NCI-H82 (cell line): ENCODE results near the gene TMEM203.
"Not testable (repeated sequence)": the region's sequence is repeated elsewhere in the genome, so short reads cannot be mapped to it uniquely, and the experiment has no call there.

ENCODE experiments used
- DNase-seq: peaks from one replicate; lab custom pipeline; 2025; lab: John Stamatoyannopoulos, UW

The TMEM203 gene

GRCh38 chr9:137241490-137242268 is 36.2 kb upstream of the TMEM203 start:
- peak; percentile 94 for DNase-seq

GRCh38 chr9:137240841-137241489 is 35.5 kb upstream of the TMEM203 start, which contains the start of gene TUBB4B:
Gene TUBB4B (plus strand): TSS chr9:137241287. CDS start chr9:137241361, 74 bp downstream.
- peak; percentile 100 for DNase-seq

- DNase-seq, result peak; percentile 71
Measured at GRCh38 chr9:137240318-137240840, 34.9 kb upstream of the TMEM203 start.

DNA sequence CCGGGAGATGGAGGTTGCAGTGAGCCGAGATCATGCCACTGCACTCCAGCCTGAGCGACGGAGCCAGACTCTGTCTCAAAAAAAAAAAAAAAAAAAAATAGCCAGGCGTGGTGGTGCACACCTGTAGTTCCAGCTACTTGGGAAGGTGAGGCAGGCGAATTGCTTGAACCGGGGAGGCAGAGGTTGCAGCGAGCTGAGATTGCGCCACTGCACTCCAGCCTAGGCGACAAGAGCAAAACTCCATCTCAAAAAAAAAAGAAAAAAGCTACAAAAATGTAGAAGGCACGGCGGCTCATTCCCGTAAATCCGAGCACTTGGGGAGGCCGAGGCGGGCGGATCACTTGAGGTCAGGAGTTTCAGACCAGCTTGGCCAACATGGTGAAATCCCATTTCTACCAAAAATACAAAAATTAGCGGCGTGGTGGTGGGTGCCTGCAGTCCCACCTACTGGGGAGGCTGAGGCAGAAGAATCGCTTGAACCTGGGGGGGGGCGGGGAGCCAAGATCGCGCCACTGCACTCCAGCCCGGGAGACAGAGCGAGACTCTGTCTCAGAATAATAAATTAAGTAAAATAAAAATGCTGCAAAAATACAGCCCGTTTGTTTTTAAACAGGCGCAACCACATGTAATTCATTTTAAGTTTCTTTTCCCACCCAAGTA is 34.2 kb upstream of the TMEM203 start:
- not testable (repeated sequence) for DNase-seq

- peak; percentile 48 for DNase-seq
Measured at GRCh38 chr9:137237759-137238726, 32.6 kb upstream of the TMEM203 start.

DNA sequence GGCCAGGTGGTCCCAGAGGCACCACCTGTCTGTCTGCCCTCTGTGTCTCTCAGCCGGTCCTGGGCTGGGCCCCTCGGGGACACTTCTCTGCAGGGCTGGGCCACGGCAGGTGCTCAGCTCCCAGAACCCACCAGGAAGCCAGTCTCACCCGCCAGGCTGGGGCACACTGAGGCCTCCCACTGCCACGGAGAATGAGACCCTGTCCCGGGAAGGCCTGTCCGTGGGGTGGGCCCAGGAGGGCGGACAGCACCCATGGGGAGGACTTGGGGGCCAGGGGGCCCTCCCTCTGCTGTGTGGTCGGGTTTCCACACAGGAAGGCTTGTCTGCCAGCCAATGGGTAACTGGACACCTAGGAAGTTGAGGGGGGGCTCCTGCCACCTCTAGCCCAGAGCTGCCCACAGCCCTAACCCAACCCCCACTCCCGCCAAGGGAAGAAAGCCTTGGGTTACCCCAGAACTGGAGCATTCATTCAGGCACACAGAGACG is 31.5 kb upstream of the TMEM203 start:
- no peak for DNase-seq

- peak; percentile 95 for DNase-seq
Measured at GRCh38 chr9:137236238-137236935, 30.9 kb upstream of the TMEM203 start.

DNA sequence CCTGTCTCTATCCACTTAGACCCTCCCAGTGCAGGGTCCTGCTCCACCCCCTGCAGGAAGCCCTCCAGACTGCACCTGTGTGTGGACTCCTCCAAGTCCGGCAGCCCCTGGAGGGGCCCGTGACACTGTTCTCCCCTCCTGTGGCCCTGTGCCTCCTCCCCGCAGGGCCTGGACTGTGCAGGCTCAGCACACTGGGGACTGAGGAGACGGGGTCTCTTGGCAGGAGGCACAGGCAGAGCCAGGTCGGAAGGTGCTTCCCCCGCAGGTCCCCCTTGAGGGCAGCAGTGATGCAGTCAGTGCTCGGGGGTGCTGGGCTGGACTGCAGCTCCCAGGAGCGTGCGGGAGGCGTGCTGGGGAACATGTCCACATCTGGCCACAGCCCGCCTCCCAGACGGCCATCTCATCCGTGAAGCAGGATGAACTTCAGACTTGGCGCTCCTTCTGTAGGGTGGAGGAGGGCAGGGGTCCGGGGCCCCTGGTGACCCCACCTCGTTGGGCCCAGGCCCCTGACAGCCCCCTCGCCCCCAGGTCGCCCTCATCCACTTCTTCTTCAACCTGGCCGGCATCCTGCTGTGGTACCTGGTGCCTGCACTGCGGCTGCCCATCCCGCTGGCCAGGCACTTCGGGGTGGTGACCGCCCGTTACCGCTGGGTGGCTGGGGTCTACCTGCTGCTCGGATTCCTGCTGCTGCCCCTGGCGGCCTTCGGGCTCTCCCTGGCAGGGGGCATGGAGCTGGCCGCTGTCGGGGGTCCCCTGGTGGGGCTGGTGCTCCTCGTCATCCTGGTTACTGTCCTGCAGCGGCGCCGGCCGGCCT is 30.2 kb upstream of the TMEM203 start:
- peak; percentile 34 for DNase-seq

GRCh38 chr9:137234758-137235423 is 29.4 kb upstream of the TMEM203 start:
- no peak for DNase-seq

GRCh38 chr9:137234055-137234697 is 28.7 kb upstream of the TMEM203 start:
- peak; percentile 22 for DNase-seq

GRCh38 chr9:137233143-137233980 is 27.9 kb upstream of the TMEM203 start:
- DNase-seq, result no peak

- no peak for DNase-seq
Measured at GRCh38 chr9:137232510-137232909, 27.1 kb upstream of the TMEM203 start.

- no peak for DNase-seq
Measured at GRCh38 chr9:137232101-137232500, 26.7 kb upstream of the TMEM203 start.

- DNase-seq, result no peak
Measured at GRCh38 chr9:137231372-137232039, 26.1 kb upstream of the TMEM203 start.

- no peak for DNase-seq
Measured at GRCh38 chr9:137230705-137231371, 25.4 kb upstream of the TMEM203 start, which contains the start of gene SLC34A3. Gene SLC34A3 (plus strand): TSS chr9:137230901. CDS start chr9:137231703, 802 bp downstream.

DNA sequence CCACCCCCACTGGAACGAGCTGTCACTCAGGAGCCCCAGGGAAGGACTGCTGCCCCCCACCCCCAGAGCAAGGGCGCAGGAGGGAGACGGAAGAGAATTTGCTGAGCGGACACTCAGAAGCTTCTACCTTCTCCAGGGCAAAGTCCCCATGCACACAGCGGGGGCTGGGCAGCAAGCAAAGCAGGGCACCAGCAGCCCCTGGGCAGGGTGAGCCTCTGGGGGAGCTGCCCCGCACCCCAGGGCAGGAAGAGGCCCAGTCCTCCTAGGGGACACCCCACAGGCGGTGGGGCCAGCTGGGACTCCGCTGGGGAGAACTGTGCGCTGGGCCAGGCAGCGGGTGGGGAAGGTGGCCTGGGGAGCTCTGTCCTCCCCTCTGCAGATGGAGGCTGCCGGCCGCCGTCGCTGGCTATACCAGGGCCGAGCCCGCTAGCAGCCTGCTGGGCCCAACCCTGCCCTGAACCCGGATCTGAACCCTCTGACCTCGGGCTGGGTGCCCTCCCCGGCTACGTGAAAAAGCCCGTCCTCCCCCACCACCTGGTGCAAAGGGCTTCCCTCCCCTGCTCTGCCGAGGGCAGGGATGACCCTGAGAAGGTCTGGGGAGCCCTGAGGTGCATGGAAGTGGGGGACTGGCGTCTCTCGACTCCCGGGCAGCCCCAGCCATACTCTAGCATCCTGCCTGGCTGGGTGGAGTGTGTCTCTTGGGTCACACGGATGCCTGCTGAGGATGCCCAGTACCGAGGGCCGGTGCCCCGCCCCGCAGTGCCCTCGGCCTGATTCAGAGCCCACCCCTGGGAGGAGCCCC is 24.7 kb upstream of the TMEM203 start:
- DNase-seq, result no peak
